Measurements from ENCODE around the gene ATG14. TPM values are rescaled to one million over a fixed set of nuclear protein-coding genes. Genes with fewer than 3 reads are reported as not detected.

The ATG14 gene
- total RNA-seq, 1 donor from 2014 or later, result 28.8 TPM

GRCh38 chr14:55399183-55399582 is 12.4 kb downstream of the ATG14 start:
- Mint-ChIP-seq H3K36me3 (no peaks in the 10 kb centered on the region), H3K4me1 (no peaks in the 10 kb centered on the region), H3K27me3 (ENCODE audit: insufficient read depth, low read depth) (no peaks in the 10 kb centered on the region), H3K9me3 (no peaks in the 10 kb centered on the region), H3K27ac (no peak overlapping the region), H3K4me3 (no peak overlapping the region)
- no peak overlapping the region for H3K4me3 ChIP-seq
- no peak for DNase-seq (ENCODE audit: low spot score)
- H2AFZ ChIP-seq (replicated peaks), result no peak overlapping the region
- no peak overlapping the region for H3K27ac ChIP-seq
- no peaks in the 10 kb centered on the region for H3K9me3 ChIP-seq (ENCODE audit: low read depth)
- no peak overlapping the region for H3K9ac ChIP-seq
- TF ChIP-seq EZH2phosphoT487 (IDR thresholded peaks at IDR 0.05), result no peak
- no peak for TF ChIP-seq EZH2 (IDR thresholded peaks at IDR 0.05)
- no peak for TF ChIP-seq CTCF (IDR thresholded peaks at IDR 0.05)
- no peaks in the 10 kb centered on the region for H3K27me3 ChIP-seq
- peaks cover 5% of the 10 kb centered on the region for H4K20me1 ChIP-seq (ENCODE audit: low read depth)
- no peaks in the 10 kb centered on the region for H3K36me3 ChIP-seq
- no peak overlapping the region for H3K4me2 ChIP-seq
- peaks cover 2% of the 10 kb centered on the region for H3F3A ChIP-seq (ENCODE audit: low read depth)
- H3K79me2 ChIP-seq (ENCODE audit: low read depth), result peaks cover 53% of the 10 kb centered on the region
- no peaks in the 10 kb centered on the region for H3K4me1 ChIP-seq

- Histone ChIP-seq H3K4me3 (no peak overlapping the region), H3K4me2 (no peak overlapping the region), H3K27ac (no peak overlapping the region), H3K9me3 (ENCODE audit: low read depth) (no peaks in the 10 kb centered on the region), H3K4me1 (no peaks in the 10 kb centered on the region), H3K27me3 (no peaks in the 10 kb centered on the region), H2AFZ (replicated peaks) (no peak overlapping the region), H3K79me2 (ENCODE audit: low read depth) (peaks cover 47% of the 10 kb centered on the region), H3K36me3 (no peaks in the 10 kb centered on the region), H3F3A (ENCODE audit: low read depth) (no peaks in the 10 kb centered on the region), H3K9ac (no peak overlapping the region), H4K20me1 (ENCODE audit: low read depth) (peaks cover 5% of the 10 kb centered on the region)
- Mint-ChIP-seq H3K36me3 (no peaks in the 10 kb centered on the region), H3K27ac (no peak overlapping the region), H3K4me3 (no peak overlapping the region), H3K9me3 (no peaks in the 10 kb centered on the region), H3K4me1 (no peaks in the 10 kb centered on the region), H3K27me3 (ENCODE audit: insufficient read depth, low read depth) (no peaks in the 10 kb centered on the region)
- TF ChIP-seq EZH2 (IDR thresholded peaks at IDR 0.05) (no peak), CTCF (IDR thresholded peaks at IDR 0.05) (no peak), EZH2phosphoT487 (IDR thresholded peaks at IDR 0.05) (no peak)
- DNase-seq (ENCODE audit: low spot score), result no peak
Observed at GRCh38 chr14:55398679-55399078, 13.0 kb downstream of the ATG14 start.

- H3K36me3 ChIP-seq, result no peaks in the 10 kb centered on the region
- H3K9me3 Mint-ChIP-seq, result no peaks in the 10 kb centered on the region
- H3K79me2 ChIP-seq (ENCODE audit: low read depth), result no peaks in the 10 kb centered on the region
- no peak for DNase-seq (ENCODE audit: low spot score)
- no peaks in the 10 kb centered on the region for H3K4me1 ChIP-seq
- no peak overlapping the region for H3K27ac Mint-ChIP-seq
- H3K4me2 ChIP-seq, result no peak overlapping the region
- H3K4me3 Mint-ChIP-seq, result no peak overlapping the region
- H2AFZ ChIP-seq (replicated peaks), result no peak overlapping the region
- no peaks in the 10 kb centered on the region for H4K20me1 ChIP-seq (ENCODE audit: low read depth)
- no peak for TF ChIP-seq CTCF (IDR thresholded peaks at IDR 0.05)
- no peak for TF ChIP-seq EZH2phosphoT487 (IDR thresholded peaks at IDR 0.05)
- TF ChIP-seq EZH2 (IDR thresholded peaks at IDR 0.05), result no peak
- H3K9me3 ChIP-seq (ENCODE audit: low read depth), result no peaks in the 10 kb centered on the region
- peaks cover 14% of the 10 kb centered on the region for H3K36me3 Mint-ChIP-seq
- H3K27me3 Mint-ChIP-seq (ENCODE audit: insufficient read depth, low read depth), result no peaks in the 10 kb centered on the region
- H3F3A ChIP-seq (ENCODE audit: low read depth), result no peaks in the 10 kb centered on the region
- no peak overlapping the region for H3K27ac ChIP-seq
- H3K9ac ChIP-seq, result no peak overlapping the region
- H3K4me1 Mint-ChIP-seq, result peaks cover 2% of the 10 kb centered on the region
- no peaks in the 10 kb centered on the region for H3K27me3 ChIP-seq
- H3K4me3 ChIP-seq, result no peak overlapping the region
Observed at GRCh38 chr14:55389330-55389729, 22.3 kb downstream of the ATG14 start.
